ENCODE data around the gene RAD51B. TPM values are rescaled to one million over a fixed set of nuclear protein-coding genes. Genes with fewer than 3 reads are reported as not detected.

RAD51B gene
- total and polyA plus RNA-seq, 2 of the 13 experiments (the other 11 are each of a cell fraction or from before 2014, with no cell fraction given) = 7.0 to 9.5 TPM

DNA sequence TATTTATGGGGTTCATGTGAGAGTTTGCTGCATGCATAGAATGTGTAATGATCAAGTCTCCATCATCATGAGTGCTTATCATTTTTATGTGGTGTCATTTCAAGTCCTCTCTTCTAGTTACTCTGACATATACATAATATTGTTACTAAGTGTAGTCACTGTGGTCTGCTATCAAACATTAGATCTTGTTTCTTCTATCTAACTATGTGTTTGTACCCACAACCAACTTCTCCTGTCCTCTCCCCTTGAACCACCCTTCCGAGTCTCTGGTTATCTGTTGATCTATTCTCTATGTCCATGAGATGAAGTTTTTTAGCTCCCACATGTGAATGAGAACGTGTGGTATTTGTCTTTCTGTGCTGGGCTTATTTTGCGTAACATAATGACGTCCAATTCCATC lies 107.7 kb downstream of the RAD51B start:
- FAIRE-seq = no peak
- no peak for DNase-seq (ENCODE audit: low spot score)
- H3K27ac ChIP-seq (ENCODE audit: extremely low read length, insufficient read depth, low read length) = no peak overlapping the region
- H4K20me1 ChIP-seq (ENCODE audit: insufficient read depth, low read length) = no peaks in the 10 kb centered on the region
- peaks cover 13% of the 10 kb centered on the region; the same call in 1 of the 2 replicates for H3K9me3 ChIP-seq (ENCODE audit: low read length)
- TF ChIP-seq, protein P1, sequence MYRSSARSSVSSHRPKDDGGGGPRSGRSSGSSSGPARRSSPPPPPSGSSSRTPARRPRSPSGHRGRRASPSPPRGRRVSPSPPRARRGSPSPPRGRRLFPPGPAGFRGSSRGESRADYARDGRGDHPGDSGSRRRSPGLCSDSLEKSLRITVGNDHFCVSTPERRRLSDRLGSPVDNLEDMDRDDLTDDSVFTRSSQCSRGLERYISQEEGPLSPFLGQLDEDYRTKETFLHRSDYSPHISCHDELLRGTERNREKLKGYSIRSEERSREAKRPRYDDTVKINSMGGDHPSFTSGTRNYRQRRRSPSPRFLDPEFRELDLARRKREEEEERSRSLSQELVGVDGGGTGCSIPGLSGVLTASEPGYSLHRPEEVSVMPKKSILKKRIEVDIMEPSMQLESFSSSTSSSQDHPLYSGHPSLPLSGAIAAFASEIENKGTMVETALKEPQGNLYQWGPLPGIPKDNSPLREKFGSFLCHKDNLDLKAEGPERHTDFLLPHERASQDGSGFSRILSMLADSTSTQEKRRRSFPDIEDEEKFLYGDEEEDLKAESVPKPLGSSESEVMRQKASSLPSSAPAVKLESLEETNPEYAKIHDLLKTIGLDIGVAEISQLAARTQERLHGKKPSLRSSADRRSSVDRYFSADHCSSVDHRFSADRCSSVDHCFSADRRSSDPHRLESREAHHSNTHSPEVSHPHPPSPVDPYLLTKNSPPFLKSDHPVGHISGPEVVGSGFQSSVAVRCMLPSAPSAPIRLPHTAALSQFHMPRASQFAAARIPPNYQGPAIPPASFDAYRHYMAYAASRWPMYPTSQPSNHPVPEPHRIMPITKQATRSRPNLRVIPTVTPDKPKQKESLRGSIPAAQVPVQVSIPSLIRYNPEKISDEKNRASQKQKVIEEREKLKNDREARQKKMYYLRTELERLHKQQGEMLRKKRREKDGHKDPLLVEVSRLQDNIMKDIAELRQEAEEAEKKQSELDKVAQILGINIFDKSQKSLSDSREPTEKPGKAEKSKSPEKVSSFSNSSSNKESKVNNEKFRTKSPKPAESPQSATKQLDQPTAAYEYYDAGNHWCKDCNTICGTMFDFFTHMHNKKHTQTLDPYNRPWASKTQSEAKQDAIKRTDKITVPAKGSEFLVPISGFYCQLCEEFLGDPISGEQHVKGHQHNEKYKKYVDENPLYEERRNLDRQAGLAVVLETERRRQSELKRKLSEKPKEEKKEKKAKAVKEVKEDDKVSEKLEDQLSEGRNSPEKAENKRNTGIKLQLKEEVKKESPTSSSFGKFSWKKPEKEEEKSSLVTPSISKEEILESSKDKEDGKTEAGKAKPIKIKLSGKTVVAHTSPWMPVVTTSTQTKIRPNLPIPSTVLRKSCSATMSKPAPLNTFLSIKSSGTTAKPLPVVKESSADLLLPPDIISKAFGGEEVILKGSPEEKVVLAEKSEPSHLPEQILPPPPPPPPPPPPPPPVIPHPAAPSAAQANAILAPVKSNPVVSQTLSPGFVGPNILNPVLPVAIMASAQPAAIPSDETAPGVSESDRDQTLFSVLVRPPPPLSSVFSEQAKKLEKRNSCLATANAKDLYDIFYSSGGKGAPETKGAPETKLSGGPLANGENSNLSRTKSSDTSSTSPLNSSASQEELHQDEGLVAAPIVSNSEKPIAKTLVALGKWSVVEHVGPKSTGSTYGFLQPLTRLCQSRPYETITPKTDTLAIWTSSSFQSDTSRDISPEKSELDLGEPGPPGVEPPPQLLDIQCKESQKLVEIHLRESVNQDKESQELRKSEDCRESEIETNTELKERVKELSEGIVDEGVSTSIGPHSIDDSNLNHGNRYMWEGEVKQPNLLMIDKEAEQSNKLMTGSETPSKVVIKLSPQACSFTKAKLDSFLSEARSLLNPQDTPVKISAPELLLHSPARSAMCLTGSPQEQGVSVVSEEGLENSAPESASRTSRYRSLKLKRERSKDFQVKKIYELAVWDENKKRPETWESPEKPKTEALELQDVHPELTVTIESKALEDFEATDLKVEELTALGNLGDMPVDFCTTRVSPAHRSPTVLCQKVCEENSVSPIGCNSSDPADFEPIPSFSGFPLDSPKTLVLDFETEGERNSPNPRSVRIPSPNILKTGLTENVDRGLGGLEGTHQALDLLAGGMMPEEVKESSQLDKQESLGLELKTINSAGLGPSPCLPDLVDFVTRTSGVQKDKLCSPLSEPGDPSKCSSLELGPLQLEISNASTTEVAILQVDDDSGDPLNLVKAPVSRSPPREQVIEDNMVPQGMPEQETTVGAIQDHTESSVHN (CRISPR knock-in tag; IDR thresholded peaks at IDR 0.05) = no peak
- no peak for TF ChIP-seq ZNF33A (CRISPR knock-in tag; IDR thresholded peaks at IDR 0.05; ENCODE audit: borderline replicate concordance)
- TF ChIP-seq GLI4 (CRISPR knock-in tag; IDR thresholded peaks at IDR 0.05; ENCODE audit: borderline replicate concordance) = no peak
- no peak for TF ChIP-seq ZNF790 (CRISPR knock-in tag; IDR thresholded peaks at IDR 0.05; ENCODE audit: borderline replicate concordance)
- TF ChIP-seq CREB1 (IDR thresholded peaks at IDR 0.05) = no peak
- no peak for TF ChIP-seq CREB1 (CRISPR knock-in tag; IDR thresholded peaks at IDR 0.05)
- no peak for TF ChIP-seq ZNF292 (CRISPR knock-in tag; IDR thresholded peaks at IDR 0.05; ENCODE audit: borderline replicate concordance, low read depth)
- no peak for TF ChIP-seq THAP11 (CRISPR knock-in tag; IDR thresholded peaks at IDR 0.05)
- no peak for TF ChIP-seq DMAP1 (CRISPR knock-in tag; IDR thresholded peaks at IDR 0.05)
- TF ChIP-seq ZBTB8A (CRISPR knock-in tag; IDR thresholded peaks at IDR 0.05; ENCODE audit: borderline replicate concordance, low read depth) = no peak
- TF ChIP-seq RFXANK (CRISPR knock-in tag; IDR thresholded peaks at IDR 0.05) = no peak
- no peak for TF ChIP-seq ZMYM2 (CRISPR knock-in tag; IDR thresholded peaks at IDR 0.05)
- TF ChIP-seq TGIF2 (CRISPR knock-in tag; IDR thresholded peaks at IDR 0.05) = no peak
- TF ChIP-seq, protein P2, sequence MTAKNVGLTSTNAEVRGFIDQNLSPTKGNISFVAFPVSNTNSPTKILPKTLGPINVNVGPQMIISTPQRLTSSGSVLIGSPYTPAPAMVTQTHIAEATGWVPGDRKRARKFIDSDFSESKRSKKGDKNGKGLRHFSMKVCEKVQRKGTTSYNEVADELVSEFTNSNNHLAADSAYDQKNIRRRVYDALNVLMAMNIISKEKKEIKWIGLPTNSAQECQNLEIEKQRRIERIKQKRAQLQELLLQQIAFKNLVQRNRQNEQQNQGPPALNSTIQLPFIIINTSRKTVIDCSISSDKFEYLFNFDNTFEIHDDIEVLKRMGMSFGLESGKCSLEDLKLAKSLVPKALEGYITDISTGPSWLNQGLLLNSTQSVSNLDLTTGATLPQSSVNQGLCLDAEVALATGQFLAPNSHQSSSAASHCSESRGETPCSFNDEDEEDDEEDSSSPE (CRISPR knock-in tag; IDR thresholded peaks at IDR 0.05) = no peak
- WGBS (ENCODE audit: low lambda C conversion rate) = 56% methylated on average over 4 of the region's 4 CpGs
- H3K36me3 ChIP-seq (replicated peaks in 1 of 2; ENCODE audit: control insufficient read depth in 1 of 2, insufficient read depth in 2 of 2, low read length in 2 of 2) = no peaks in the 10 kb centered on the region
- no peak overlapping the region for H3K9ac ChIP-seq (ENCODE audit: insufficient read depth, low read depth, low read length)
- ChIA-PET CTCF (ENCODE audit: low intra/inter-chr PET ratio, low total read pairs) (no interaction called here), POLR2A (no interaction called here)
- no peak for ATAC-seq
- BruUV-seq (replicated peaks) = no TSS peak
- in situ Hi-C loops (cut with HindIII; ENCODE audit: extremely low pct_ligation_motif_present, low pct_unique_long_range_greater_than_20kb) (loop anchor here (25.0 kb wide), 1 partner anchor 735 kb away; no protein-coding TSS in a partner anchor), intact Hi-C loops (cut with micrococcal nuclease; ENCODE audit: unreplicated experiment) (no loop called here)
- H3K4me1 ChIP-seq (ENCODE audit: insufficient read depth, low read length) = no peaks in the 10 kb centered on the region
- no peaks in the 10 kb centered on the region for H3K79me2 ChIP-seq (ENCODE audit: insufficient read depth, low read length)
- H3K4me2 ChIP-seq (ENCODE audit: low read depth, low read length) = no peak overlapping the region
- no peak overlapping the region for H2AFZ ChIP-seq (ENCODE audit: low read length)
- no peaks in the 10 kb centered on the region for H3K27me3 ChIP-seq (ENCODE audit: control insufficient read depth in 1 of 2, insufficient read depth in 2 of 2, low read length in 2 of 2)
- H3K4me3 ChIP-seq (replicated peaks in 1 of 3; ENCODE audit: insufficient read depth in 1 of 3, low read depth in 2 of 3, low read length in 3 of 3) = no peak overlapping the region

All from HepG2 (cell line).